T-helper 2 cell (primary cell): ENCODE measurements around the gene KRTAP24-1.

Experiments used
- DNase-seq, 5 experiments: peaks; one replicate each; pipeline versions ENCODE4 v3.0.0 to v3.0.0-alpha.2; 2012 to 2022
- total RNA-seq, 2 donors: gene quantifications; one replicate each; lab custom pipeline; 2026; lab: John Stamatoyannopoulos, UW

KRTAP24-1 gene
- 0 reads per million in 2 donors for total RNA-seq

GRCh38 chr21:30282850-30283249 is at the start of gene KRTAP24-1:
KRTAP24-1 (minus strand) TSS chr21:30282950; CDS start chr21:30282932, 18 bp downstream.
- no peak for DNase-seq

DNA sequence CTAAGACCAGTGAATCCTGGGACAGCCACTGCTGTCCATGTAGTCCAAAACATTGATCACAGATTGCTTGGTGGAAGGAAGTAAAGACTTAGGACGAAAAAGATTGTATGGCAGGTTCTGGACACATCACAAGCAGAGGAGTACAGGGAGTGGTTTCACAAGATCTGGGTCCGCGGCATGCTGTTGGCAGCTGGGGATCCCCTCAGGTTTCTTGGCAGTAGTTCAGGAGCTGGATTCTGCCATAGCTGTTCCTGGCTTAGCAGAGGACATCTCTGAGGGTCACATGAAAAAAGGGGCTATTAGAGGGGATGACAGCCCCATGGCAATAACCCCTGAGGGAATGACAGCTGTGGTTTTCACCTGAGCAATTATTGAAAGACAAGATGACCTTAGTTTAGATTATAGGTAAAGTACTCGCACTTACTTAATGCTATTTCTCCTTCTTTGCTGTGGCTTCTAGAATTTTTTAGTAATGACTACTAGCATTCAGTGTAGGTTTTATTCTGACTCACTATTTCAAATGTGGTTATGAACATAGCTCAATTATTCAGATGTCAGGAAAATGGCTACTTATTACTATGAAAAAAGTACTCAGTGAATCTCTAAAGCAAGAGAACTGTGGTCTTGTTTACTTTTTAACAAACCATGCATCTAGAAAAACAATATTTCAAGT is 46.6 kb upstream of the KRTAP24-1 start:
- peak in 1 of 5 experiments; percentile 27 for DNase-seq

GRCh38 chr21:30326390-30326789 is 43.6 kb upstream of the KRTAP24-1 start:
- no peak for DNase-seq

GRCh38 chr21:30320215-30320614 is 37.5 kb upstream of the KRTAP24-1 start, which contains the start of gene KRTAP26-1:
KRTAP26-1 (minus strand) TSS chr21:30320315; CDS start chr21:30320035, 280 bp downstream.
- DNase-seq, result no peak

DNA sequence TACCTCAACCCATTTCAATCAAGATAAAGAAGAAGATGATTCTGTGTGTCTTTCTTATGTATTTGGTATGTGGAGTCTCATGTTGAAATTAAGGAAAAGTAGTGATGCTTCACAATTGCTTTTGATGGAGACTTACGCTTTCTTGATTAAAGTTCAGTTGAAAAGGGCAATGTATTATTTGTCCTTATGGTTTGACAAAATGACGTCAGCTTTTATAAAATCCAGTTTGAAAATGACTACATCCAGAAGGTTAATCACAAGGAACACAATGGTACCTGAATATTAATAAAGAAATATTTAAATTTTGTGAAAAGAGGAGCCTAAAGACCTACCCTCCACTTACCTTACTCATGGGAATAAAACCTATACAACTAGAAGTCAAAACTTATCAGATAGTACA is 33.0 kb upstream of the KRTAP24-1 start:
- no peak for DNase-seq

DNA sequence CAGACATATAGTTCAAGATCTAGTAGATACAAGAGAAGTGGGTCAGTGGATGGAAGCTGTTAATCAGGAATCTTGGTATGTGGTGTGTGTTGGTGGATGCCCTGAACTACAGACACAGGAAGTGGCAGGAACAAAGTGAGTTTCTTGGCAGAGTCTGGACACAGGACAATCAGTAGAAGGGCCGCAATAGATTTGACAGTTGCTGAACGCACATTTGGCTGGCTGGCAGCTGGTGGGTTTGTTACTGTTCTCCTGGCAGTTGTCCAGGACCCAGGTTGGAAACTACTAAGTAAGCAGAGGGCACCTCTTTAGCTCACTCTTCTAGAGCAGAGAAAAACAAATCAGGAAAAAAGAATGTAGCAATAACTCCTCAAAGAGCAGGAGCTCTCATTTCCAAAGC is 24.1 kb upstream of the KRTAP24-1 start:
- DNase-seq, result no peak

GRCh38 chr21:30305136-30305535 is 22.4 kb upstream of the KRTAP24-1 start:
- DNase-seq, result no peak

- DNase-seq, result no peak
Observed at GRCh38 chr21:30289215-30289614, 6.5 kb upstream of the KRTAP24-1 start, which contains the start of gene KRTAP25-1. KRTAP25-1 (minus strand) TSS chr21:30289514; CDS start chr21:30289490, 24 bp downstream.

DNA sequence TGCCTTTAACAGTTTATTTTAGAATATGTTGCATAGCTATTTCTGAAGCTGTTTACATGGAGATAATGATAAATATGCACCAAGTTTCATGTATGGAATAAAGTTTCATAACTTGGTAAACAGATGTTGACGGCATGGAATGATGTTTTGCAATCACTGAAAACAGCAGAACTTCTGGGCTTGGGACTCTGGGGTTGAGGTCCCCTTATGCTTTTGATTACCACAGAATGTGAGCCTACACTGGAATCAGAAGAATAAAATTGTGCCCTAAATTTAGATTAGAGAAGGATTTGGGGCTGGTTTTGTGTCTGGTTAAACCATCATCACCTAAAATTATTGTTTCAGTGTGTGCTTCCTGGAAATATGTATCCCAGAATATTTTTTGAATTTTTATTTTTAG is 11.1 kb downstream of the KRTAP24-1 start:
- DNase-seq, result no peak

DNA sequence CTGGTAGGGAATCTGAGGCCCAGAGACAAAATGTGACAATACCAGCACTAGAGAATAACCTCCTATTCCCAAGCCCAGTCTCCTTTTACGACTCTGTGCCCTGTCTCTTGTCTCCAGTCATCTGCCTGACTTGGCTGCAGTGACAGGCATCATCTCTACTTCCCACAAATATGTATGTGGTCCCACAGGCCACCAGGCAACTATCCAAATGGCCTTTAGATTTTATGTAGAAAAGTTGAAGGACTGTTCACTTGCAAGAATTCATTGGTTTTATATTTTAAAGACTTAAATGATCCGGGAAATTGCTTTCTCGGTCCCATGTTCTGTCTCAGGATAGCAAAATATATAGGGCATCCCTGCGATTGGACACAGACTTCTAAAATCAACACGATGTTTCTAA is 11.6 kb downstream of the KRTAP24-1 start:
- DNase-seq, result no peak

DNA sequence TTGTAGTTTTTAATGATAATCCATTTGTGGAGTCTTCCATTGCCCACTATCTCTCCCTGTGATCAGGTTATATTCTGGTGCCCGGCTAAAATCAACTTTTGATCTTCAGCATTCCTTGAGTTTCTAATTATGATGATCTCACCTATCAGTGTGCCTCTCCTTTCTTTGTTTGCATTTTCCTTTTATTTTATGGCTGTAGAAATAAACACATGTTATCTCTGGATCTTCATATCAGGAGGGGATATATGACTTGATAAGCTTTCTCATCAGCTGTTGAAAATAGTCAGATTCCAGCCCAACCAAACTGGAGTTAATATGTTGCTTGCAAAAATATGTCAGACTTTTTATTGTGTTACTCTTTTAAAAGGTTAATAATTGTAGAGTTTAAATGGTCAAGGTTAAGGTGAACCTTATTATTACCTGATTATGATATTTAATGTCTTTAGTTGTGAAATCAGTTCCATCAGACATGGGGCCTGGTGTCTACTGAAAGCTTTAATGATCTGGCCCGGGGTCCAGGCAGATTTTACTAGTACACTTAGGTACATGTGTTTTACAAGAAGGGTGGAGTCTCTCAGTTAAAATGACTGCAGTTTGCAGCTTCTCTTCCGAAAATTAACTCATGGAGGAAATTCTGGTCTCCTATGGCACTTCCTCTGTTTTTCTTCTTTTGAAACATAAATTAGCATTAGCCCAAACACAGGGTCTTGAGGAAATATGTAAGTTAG is 12.8 kb downstream of the KRTAP24-1 start:
- DNase-seq, result no peak

- peak in 1 of 5 experiments; percentile 34 for DNase-seq
Observed at GRCh38 chr21:30268608-30269197, 14.0 kb downstream of the KRTAP24-1 start.

- DNase-seq, result peak in 1 of 5 experiments; percentile 2
Observed at GRCh38 chr21:30257773-30258172, 25.0 kb downstream of the KRTAP24-1 start.

- DNase-seq, result no peak
Observed at GRCh38 chr21:30256100-30256499, 26.6 kb downstream of the KRTAP24-1 start.

DNA sequence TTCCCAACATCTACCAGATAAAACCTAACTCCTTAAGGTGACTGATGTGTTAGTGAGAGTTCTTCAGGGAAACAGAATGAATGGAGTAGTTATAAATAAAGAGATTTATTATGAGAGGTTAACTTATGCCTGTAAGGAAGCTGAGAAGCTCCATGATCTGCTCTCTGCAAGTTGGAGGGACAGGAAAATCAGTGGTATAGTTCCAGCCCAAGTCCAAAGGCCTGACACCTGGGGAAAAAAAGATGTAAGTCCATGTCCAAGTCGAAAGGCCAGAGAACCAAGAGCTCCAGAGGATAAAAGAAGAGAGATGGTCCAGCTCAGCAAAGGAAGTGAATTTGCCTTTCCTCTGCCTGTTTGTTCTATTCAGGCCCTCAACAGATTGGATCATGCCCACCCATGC is 27.1 kb downstream of the KRTAP24-1 start:
- DNase-seq, result no peak

DNA sequence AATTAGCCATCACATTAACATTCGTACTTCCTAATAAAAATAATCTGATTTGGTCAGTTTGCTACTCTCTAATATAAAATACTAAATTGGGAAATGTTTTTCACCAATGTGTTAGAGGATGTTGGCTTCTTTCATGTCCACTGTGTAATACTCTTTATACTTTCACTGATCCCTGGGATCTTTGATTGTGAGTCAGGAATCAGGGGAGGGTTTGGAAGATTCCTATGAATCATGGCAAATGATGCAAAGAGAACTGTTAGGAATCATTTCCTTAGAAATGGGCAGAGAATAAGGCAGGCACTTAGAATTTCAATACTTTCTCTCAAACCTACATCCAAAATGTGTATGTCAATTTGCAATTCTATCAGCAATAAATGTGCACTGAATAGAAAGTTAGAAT is 31.0 kb downstream of the KRTAP24-1 start:
- DNase-seq, result no peak

GRCh38 chr21:30249936-30250335 is 32.8 kb downstream of the KRTAP24-1 start:
- no peak for DNase-seq

- DNase-seq, result no peak
Observed at GRCh38 chr21:30248844-30249243, 33.9 kb downstream of the KRTAP24-1 start.

DNA sequence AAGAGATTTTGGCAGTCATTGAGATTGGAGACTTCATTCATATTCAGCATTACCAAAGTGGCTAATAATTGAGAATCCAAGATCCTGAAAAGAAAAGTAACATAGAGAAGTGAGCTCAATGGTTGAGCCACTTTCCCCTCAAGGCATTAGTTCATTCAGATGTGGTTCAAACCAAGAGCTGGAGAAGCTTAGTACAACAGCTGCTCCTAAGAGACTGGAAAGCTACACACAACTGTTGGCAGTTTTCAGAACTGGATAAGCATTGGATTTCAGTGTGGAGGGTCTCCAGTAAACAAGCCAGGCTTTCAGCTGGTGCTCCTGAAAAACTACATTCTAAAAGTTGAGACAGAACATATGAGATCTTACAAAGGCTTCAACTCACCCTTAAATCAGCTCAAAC is 37.7 kb downstream of the KRTAP24-1 start:
- no peak for DNase-seq

DNA sequence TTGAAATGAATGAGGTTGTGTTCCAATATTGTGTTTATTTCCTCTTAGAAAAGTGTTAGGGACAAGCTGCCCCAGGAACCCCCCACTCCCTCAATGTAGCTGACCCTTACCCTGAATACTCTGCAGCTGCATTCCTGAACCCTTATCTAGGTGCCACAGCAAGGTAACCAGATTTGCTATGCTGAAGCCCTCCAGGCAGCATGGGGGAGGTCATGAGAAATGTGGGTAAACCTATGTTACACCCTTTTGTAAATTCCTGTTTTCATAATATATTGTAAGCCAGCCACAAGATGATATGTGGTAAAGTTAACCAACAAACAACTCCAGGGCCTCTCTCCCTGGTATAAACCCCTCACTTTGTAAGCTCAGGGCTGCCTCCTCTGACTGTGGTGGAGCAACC is 39.1 kb downstream of the KRTAP24-1 start:
- DNase-seq, result no peak

GRCh38 chr21:30240661-30241060 is 42.1 kb downstream of the KRTAP24-1 start:
- no peak for DNase-seq

DNA sequence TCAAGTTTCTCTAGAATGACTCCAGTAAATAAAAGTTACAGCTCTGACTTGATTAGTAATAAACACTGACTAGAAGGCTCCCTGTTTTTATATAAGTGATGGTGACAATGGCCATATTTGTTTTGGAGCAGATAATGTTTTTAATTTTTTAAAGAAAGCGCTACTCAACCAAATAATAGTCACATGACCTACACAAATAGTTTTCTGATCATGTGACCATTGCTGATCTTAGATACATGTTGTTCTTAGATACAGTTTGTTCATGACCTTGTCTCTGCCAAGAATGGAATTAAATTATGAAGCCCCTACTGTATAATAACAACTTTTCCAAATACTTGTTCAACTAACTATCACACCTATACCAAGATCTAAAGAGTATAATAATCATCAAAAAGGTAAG is 44.6 kb downstream of the KRTAP24-1 start:
- no peak for DNase-seq

DNA sequence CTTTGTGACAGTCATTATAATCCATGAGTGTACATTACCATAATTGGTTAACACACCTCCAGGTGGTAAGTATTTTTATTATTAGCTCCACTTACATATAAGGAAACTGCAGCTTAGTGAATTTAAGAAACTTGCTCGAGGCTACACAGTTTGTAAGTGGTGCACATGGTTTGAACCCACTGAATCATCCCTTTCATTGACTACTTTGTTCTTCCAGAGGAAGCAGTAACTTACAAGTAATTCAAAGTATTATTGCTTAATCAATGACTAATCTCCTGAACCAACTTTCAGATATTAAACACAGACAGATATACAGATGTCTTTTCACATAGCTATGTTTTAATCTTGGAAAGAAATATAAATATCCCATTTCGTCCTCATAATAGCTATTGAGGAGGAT is 48.1 kb downstream of the KRTAP24-1 start:
- no peak for DNase-seq

- no peak for DNase-seq
Observed at GRCh38 chr21:30234050-30234449, 48.7 kb downstream of the KRTAP24-1 start.
